Neural progenitor cell (in vitro differentiated cells): ENCODE measurements around the gene FHOD3. TPM values are rescaled to one million over a fixed set of nuclear protein-coding genes. Genes with fewer than 3 reads are reported as not detected.

ENCODE experiments used
- DNase-seq: peaks from one replicate; pipeline ENCODE4 v3.0.0-alpha.2; 2016; ENCODE audit warnings: low spot score
- H2AFZ ChIP-seq: fragments of 200-600 bp; sonication (generic); replicated peaks from 2 replicates; pipeline ENCODE4 v1.6.1; 2016; ENCODE audit warnings: antibody characterized with exemption
- H3F3A ChIP-seq: fragments of 200-600 bp; sonication (generic); 2 replicates; pipeline ENCODE4 v1.6.1; 2016; ENCODE audit warnings: antibody characterized with exemption, low read depth
- H3K27ac ChIP-seq: fragments of 200-600 bp; sonication (generic); 2 replicates; pipeline ENCODE4 v1.5.1; 2016; ENCODE audit warnings: mild to moderate bottlenecking
- H3K27me3 ChIP-seq: fragments of 200-600 bp; sonication (generic); 2 replicates; pipeline ENCODE4 v1.6.1; 2016; ENCODE audit warnings: mild to moderate bottlenecking, moderate library complexity
- H3K36me3 ChIP-seq: fragments of 200-600 bp; sonication (generic); 2 replicates; pipeline ENCODE4 v1.5.1; 2016
- H3K4me1 ChIP-seq: fragments of 200-600 bp; sonication (generic); 2 replicates; pipeline ENCODE4 v1.6.1; 2016; ENCODE audit warnings: mixed run types
- H3K4me2 ChIP-seq: fragments of 200-600 bp; sonication (generic); 2 replicates; pipeline ENCODE4 v1.6.1; 2016
- H3K4me3 ChIP-seq: fragments of 200-600 bp; sonication (generic); 2 replicates; pipeline ENCODE4 v1.5.1; 2016
- H3K79me2 ChIP-seq: fragments of 200-600 bp; sonication (generic); 2 replicates; pipeline ENCODE4 v1.6.1; 2016; ENCODE audit warnings: low read depth
- H3K9ac ChIP-seq: fragments of 200-600 bp; sonication (generic); 2 replicates; pipeline ENCODE4 v1.6.1; 2016
- H3K9me3 ChIP-seq: fragments of 200-600 bp; sonication (generic); 2 replicates; pipeline ENCODE4 v1.5.1; 2016; ENCODE audit warnings: low read depth
- H4K20me1 ChIP-seq: fragments of 200-600 bp; sonication (generic); 2 replicates; pipeline ENCODE4 v1.6.1; 2016; ENCODE audit warnings: low read depth
- H3K27ac Mint-ChIP-seq: 3 replicates; pipeline ENCODE4 v1.8.0; 2021; ENCODE audit warnings: mixed read lengths
- H3K27me3 Mint-ChIP-seq: 2 replicates; pipeline ENCODE4 v1.8.0; 2022; ENCODE audit warnings: low read depth, mild to moderate bottlenecking, inconsistent platforms, moderate library complexity, mixed read lengths; ENCODE audit not compliant: insufficient read depth
- H3K36me3 Mint-ChIP-seq: 3 replicates; pipeline ENCODE4 v1.8.0; 2021; ENCODE audit warnings: mixed read lengths
- H3K4me1 Mint-ChIP-seq: 3 replicates; pipeline ENCODE4 v1.8.0; 2021; ENCODE audit warnings: mixed read lengths
- H3K4me3 Mint-ChIP-seq: 3 replicates; pipeline ENCODE4 v1.8.0; 2021; ENCODE audit warnings: mild to moderate bottlenecking, moderate library complexity, mixed read lengths
- H3K9me3 Mint-ChIP-seq: 3 replicates; pipeline ENCODE4 v1.8.0; 2020; ENCODE audit warnings: mixed read lengths
- EZH2 ChIP-seq: fragments of 200-600 bp; sonication (generic); IDR thresholded peaks from 2 replicates; pipeline ENCODE4 v1.6.1; 2017; ENCODE audit warnings: antibody characterized with exemption, mild to moderate bottlenecking, moderate library complexity
- EZH2phosphoT487 ChIP-seq: fragments of 200-600 bp; sonication (generic); IDR thresholded peaks from 2 replicates; pipeline ENCODE4 v1.6.1; 2017; ENCODE audit warnings: antibody characterized with exemption
- total RNA-seq: library from RNA; depleted of rRNA; stranded (reverse); fragments of >200 nt; gene quantifications from 2 replicates; pipeline ENCODE4 v1.2.3, GENCODE V29; 2015; ENCODE audit warnings: low replicate concordance
- TF ChIP-seq, protein P1 (sequence below): fragments of 200-600 bp; sonication (generic); IDR thresholded peaks from 2 replicates; pipeline ENCODE4 v1.5.1; 2017; ENCODE audit warnings: antibody characterized with exemption, mild to moderate bottlenecking

FHOD3 gene
- total RNA-seq, 1 donor from 2014 or later, result 69.7 TPM

DNA sequence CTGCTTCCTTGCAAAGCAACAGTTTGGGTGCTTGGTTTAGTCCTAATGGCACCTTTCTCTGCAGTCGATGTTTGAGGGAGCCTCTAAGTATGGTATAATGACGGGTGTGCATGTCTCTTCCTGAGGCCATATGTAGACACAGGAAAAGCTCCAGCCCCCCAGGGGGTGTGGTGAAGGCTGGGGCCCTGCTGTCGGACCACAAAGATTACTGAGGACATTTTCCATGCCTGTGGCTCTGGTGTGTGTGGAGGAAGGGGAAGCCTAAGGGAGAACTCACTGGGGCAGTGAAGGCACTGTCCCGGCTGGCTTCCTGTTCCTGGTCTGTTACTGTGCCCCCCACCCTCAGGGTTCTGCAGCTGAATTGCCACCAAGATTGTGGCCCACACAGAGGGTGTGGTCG is 187.1 kb downstream of the FHOD3 start:
- Mint-ChIP-seq H3K27ac (no peak overlapping the region), H3K4me3 (no peak overlapping the region), H3K4me1 (peaks cover 37% of the 10 kb centered on the region), H3K9me3 (no peaks in the 10 kb centered on the region), H3K27me3 (no peaks in the 10 kb centered on the region), H3K36me3 (peaks cover 3% of the 10 kb centered on the region)
- peaks cover 86% of the 10 kb centered on the region for H3K79me2 ChIP-seq
- no peak overlapping the region for H3K9ac ChIP-seq
- no peaks in the 10 kb centered on the region for H3K36me3 ChIP-seq
- H3K9me3 ChIP-seq, result no peaks in the 10 kb centered on the region
- no peak overlapping the region for H3K4me3 ChIP-seq
- no peaks in the 10 kb centered on the region for H3K27me3 ChIP-seq
- H2AFZ ChIP-seq, result no peak overlapping the region
- H3K4me1 ChIP-seq, result peaks cover 65% of the 10 kb centered on the region
- no peak overlapping the region for H3K4me2 ChIP-seq
- TF ChIP-seq EZH2phosphoT487, result no peak
- no peak for TF ChIP-seq EZH2
- TF ChIP-seq, protein P1, sequence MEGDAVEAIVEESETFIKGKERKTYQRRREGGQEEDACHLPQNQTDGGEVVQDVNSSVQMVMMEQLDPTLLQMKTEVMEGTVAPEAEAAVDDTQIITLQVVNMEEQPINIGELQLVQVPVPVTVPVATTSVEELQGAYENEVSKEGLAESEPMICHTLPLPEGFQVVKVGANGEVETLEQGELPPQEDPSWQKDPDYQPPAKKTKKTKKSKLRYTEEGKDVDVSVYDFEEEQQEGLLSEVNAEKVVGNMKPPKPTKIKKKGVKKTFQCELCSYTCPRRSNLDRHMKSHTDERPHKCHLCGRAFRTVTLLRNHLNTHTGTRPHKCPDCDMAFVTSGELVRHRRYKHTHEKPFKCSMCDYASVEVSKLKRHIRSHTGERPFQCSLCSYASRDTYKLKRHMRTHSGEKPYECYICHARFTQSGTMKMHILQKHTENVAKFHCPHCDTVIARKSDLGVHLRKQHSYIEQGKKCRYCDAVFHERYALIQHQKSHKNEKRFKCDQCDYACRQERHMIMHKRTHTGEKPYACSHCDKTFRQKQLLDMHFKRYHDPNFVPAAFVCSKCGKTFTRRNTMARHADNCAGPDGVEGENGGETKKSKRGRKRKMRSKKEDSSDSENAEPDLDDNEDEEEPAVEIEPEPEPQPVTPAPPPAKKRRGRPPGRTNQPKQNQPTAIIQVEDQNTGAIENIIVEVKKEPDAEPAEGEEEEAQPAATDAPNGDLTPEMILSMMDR, result no peak
- peaks cover 3% of the 10 kb centered on the region for H4K20me1 ChIP-seq
- H3K27ac ChIP-seq, result no peak overlapping the region
- H3F3A ChIP-seq, result peaks cover 38% of the 10 kb centered on the region
- DNase-seq, result no peak

DNA sequence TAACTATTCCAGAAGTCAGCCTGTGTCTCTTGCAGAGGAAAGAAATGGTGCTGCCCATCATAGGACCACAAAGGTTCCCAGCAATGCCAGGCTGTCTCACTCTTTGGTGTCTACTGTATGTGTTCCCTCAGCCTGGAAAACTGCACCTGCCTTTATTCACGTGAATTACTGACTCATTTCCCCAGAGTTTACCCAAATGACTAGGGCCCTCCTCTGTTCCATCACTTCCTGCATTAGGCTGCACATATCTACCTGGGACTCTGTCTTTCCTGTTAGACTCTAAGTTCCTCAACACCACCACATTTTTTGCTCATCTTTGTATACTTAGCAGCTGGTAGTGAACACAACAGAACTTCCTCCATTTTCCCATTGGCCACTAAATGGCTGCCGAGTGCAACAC is 188.3 kb downstream of the FHOD3 start:
- DNase-seq, result no peak
- no peak overlapping the region for H3K9ac ChIP-seq
- H3F3A ChIP-seq, result peaks cover 26% of the 10 kb centered on the region
- H3K9me3 ChIP-seq, result no peaks in the 10 kb centered on the region
- H3K4me3 ChIP-seq, result no peak overlapping the region
- TF ChIP-seq EZH2phosphoT487 (no peak), EZH2 (no peak)
- TF ChIP-seq, protein P1, result no peak
- no peaks in the 10 kb centered on the region for H3K27me3 ChIP-seq
- Mint-ChIP-seq H3K36me3 (peaks cover 3% of the 10 kb centered on the region), H3K4me3 (no peak overlapping the region), H3K4me1 (peaks cover 28% of the 10 kb centered on the region), H3K9me3 (no peaks in the 10 kb centered on the region), H3K27me3 (no peaks in the 10 kb centered on the region), H3K27ac (no peak overlapping the region)
- no peak overlapping the region for H2AFZ ChIP-seq
- no peaks in the 10 kb centered on the region for H3K36me3 ChIP-seq
- no peak overlapping the region for H3K27ac ChIP-seq
- no peak overlapping the region for H3K4me2 ChIP-seq
- peaks cover 54% of the 10 kb centered on the region for H3K4me1 ChIP-seq
- H3K79me2 ChIP-seq, result peaks cover 88% of the 10 kb centered on the region
- no peaks in the 10 kb centered on the region for H4K20me1 ChIP-seq

DNA sequence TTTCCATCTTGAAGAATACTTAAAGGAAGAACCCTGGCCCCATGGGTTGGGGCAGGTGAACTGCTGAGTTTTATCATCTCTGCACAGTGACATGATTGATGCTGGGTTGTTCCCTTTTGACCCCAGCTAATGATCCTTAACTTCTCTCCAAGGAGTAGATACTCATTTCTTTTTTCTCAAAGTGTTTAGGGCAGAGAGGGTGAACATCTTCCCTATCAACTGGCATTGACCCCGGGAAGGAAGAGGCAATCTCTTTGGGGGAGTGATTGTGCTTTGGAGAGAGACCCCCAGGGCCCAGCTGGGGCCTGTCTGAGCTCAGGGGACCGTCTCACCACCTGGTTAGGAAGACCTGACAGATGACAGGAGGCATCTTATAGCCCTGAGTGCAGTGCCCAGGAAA is 190.6 kb downstream of the FHOD3 start:
- Histone ChIP-seq H3K9me3 (no peaks in the 10 kb centered on the region), H3K36me3 (no peaks in the 10 kb centered on the region), H3K79me2 (peaks cover 97% of the 10 kb centered on the region), H3K27ac (no peak overlapping the region), H3K4me1 (peaks cover 44% of the 10 kb centered on the region), H4K20me1 (no peaks in the 10 kb centered on the region), H3K4me2 (no peak overlapping the region), H2AFZ (no peak overlapping the region), H3K9ac (no peak overlapping the region), H3K27me3 (no peaks in the 10 kb centered on the region), H3F3A (peaks cover 14% of the 10 kb centered on the region), H3K4me3 (no peak overlapping the region)
- no peak for TF ChIP-seq EZH2phosphoT487
- TF ChIP-seq, protein P1, result no peak
- no peak for TF ChIP-seq EZH2
- no peaks in the 10 kb centered on the region for H3K9me3 Mint-ChIP-seq
- H3K27ac Mint-ChIP-seq, result no peak overlapping the region
- peaks cover 9% of the 10 kb centered on the region for H3K4me1 Mint-ChIP-seq
- no peaks in the 10 kb centered on the region for H3K27me3 Mint-ChIP-seq
- DNase-seq, result no peak
- H3K36me3 Mint-ChIP-seq, result peaks cover 3% of the 10 kb centered on the region
- H3K4me3 Mint-ChIP-seq, result no peak overlapping the region
